ENCODE data around the gene AURKAIP1. TPM values are rescaled to one million over a fixed set of nuclear protein-coding genes. Genes with fewer than 3 reads are reported as not detected.
A peak's percentile ranks its signal among the peaks of the same experiment; 100 is the strongest.

The AURKAIP1 gene
- total RNA-seq, 1 experiment from 2014 or later: 196 TPM

GRCh38 chr1:1422465-1423244 is 47.6 kb upstream of the AURKAIP1 start:
- H3K9me3 ChIP-seq (ENCODE audit: control insufficient read depth, low read depth, low read length): no peaks in the 10 kb centered on the region
- WGBS (ENCODE audit: extremely low coverage, insufficient read length, low lambda C conversion rate): no CpG with 5 or more reads among the region's 29 CpGs
- H3K36me3 Mint-ChIP-seq (ENCODE audit: insufficient read depth in 1 of 3, low read depth in 3 of 3): no peaks in the 10 kb centered on the region; a peak in 2 of 7 replicates
- no peak overlapping the region for H3K56ac ChIP-seq (ENCODE audit: insufficient read length, low read depth, low read length)
- H2AFZ ChIP-seq (ENCODE audit: low read length): no peak overlapping the region
- no peaks in the 10 kb centered on the region for H4K20me1 ChIP-seq (ENCODE audit: control insufficient read depth, insufficient read depth, insufficient read length)
- no peak overlapping the region for H2BK15ac ChIP-seq (ENCODE audit: low read depth, low read length)
- H2AK5ac ChIP-seq (ENCODE audit: insufficient read length, low read length): no peak overlapping the region
- no peak overlapping the region for H3T11ph ChIP-seq (ENCODE audit: low read length)
- H3K9me3 Mint-ChIP-seq: no peaks in the 10 kb centered on the region
- H3K4me3 Mint-ChIP-seq: no peak overlapping the region; a peak in 1 of 5 replicates
- H3K4ac ChIP-seq (ENCODE audit: low read depth, low read length): no peak overlapping the region
- H4K91ac ChIP-seq (ENCODE audit: insufficient read length, low read depth, low read length): no peak overlapping the region
- peaks cover 5% of the 10 kb centered on the region; the same call in 1 of the 2 replicates for H3K4me1 ChIP-seq (ENCODE audit: insufficient read depth, low read length)
- no peak for TF ChIP-seq CTCF (conservative IDR thresholded peaks at IDR 0.05)
- H4K8ac ChIP-seq (replicated peaks; ENCODE audit: insufficient read length, low read depth, low read length): no peak overlapping the region
- no peak overlapping the region for H2BK120ac ChIP-seq (ENCODE audit: low read depth, low read length, poor library complexity, severe bottlenecking)
- H3K14ac ChIP-seq (ENCODE audit: insufficient read depth, low read length): peak overlapping the region; percentile 24; the same call in 1 of the 2 replicates
- no peak overlapping the region for H2BK20ac ChIP-seq (ENCODE audit: low read depth, low read length, poor library complexity, severe bottlenecking)
- H3K79me2 ChIP-seq (ENCODE audit: insufficient read depth, low read length): no peaks in the 10 kb centered on the region
- H3K27me3 Mint-ChIP-seq (ENCODE audit: low read depth): no peaks in the 10 kb centered on the region
- H3K79me1 ChIP-seq (ENCODE audit: insufficient read depth, low read depth, low read length, poor library complexity, severe bottlenecking): no peaks in the 10 kb centered on the region
- H4K5ac ChIP-seq (ENCODE audit: insufficient read length, low read depth, low read length): no peak overlapping the region
- H3K9ac ChIP-seq (ENCODE audit: extremely low read depth, insufficient read length, low read length): no peak overlapping the region
- no peak overlapping the region for H3K27ac ChIP-seq (ENCODE audit: insufficient read length, low read depth, low read length)
- H3K4me1 Mint-ChIP-seq: peaks cover 33 to 55% of the 10 kb centered on the region in 2 experiments
- peak; percentile 79 for DNase-seq
- H3K23ac ChIP-seq (ENCODE audit: insufficient read length, low read depth, low read length): no peak overlapping the region
- no peak overlapping the region for H2BK12ac ChIP-seq (ENCODE audit: insufficient read length, low read depth, low read length)
- H2BK5ac ChIP-seq (ENCODE audit: insufficient read length, low read length): no peak overlapping the region
- no peaks in the 10 kb centered on the region for H3K27me3 ChIP-seq (ENCODE audit: insufficient read depth, low read length)
- H3K18ac ChIP-seq (ENCODE audit: insufficient read length, low read depth, low read length): no peak overlapping the region
- peaks cover 3% of the 10 kb centered on the region for H3K23me2 ChIP-seq (ENCODE audit: insufficient read length, low read depth, low read length, poor library complexity, severe bottlenecking)
- H3K4me2 ChIP-seq (ENCODE audit: insufficient read depth, insufficient read length, low read length): no peak overlapping the region
- peak overlapping the region in 2 of 3 experiments; percentile 83 to 91; a peak in 6 of 7 replicates for H3K27ac Mint-ChIP-seq

Data from H9 (cell line).